ENCODE data around the gene ERCC6L2.

The ERCC6L2 gene

GRCh38 chr9:95875305-95876137 lies at the start of gene ERCC6L2:
TSS of gene ERCC6L2 (plus strand) at chr9:95875691. CDS start at chr9:95876039, 348 bp downstream.
- Histone ChIP-seq H3K9me3 (ENCODE audit: insufficient read depth, low read length) (no peaks in the 10 kb centered on the region), H3F3A (ENCODE audit: insufficient read depth) (peaks cover 7% of the 10 kb centered on the region; the same call in 1 of the 2 replicates), H3K4me2 (ENCODE audit: low read depth, low read length, poor library complexity, severe bottlenecking) (no peak within 1 kb of the TSS), H3K9ac (ENCODE audit: low read length) (no peak within 1 kb of the TSS), H3K27me3 (ENCODE audit: low read length) (no peaks in the 10 kb centered on the region), H2AFZ (ENCODE audit: low read depth, low read length, severe bottlenecking) (peak within 1 kb of the TSS; percentile 78), H3K36me3 (ENCODE audit: low read length) (peaks cover 4% of the 10 kb centered on the region; the same call in 1 of the 2 replicates), H4K20me1 (ENCODE audit: low read depth, low read length) (0 out of 2 replicates have a peak, but pooled peaks cover 3% of the 10 kb centered on the region), H3K4me3 (ENCODE audit: insufficient read depth, low read length, poor library complexity, severe bottlenecking) (no peak within 1 kb of the TSS), H3K9me2 (replicated peaks; ENCODE audit: insufficient read depth, low read length) (no peaks in the 10 kb centered on the region), H3K27ac (ENCODE audit: low read depth, low read length) (no peak within 1 kb of the TSS), H3K79me2 (ENCODE audit: insufficient read depth, low read length) (peaks cover 36% of the 10 kb centered on the region)
- TF ChIP-seq EZH2phosphoT487 (conservative IDR thresholded peaks at IDR 0.05; ENCODE audit: low read length) (no peak), CTCF (IDR thresholded peaks at IDR 0.05; ENCODE audit: insufficient read depth, low read length, poor library complexity, severe bottlenecking) (no peak)

GRCh38 chr9:95826183-95826838 lies 49.2 kb upstream of the ERCC6L2 start:
- no peaks in the 10 kb centered on the region for H3K79me2 ChIP-seq (ENCODE audit: insufficient read depth, low read length)
- no peaks in the 10 kb centered on the region for H3F3A ChIP-seq (ENCODE audit: insufficient read depth)
- H3K4me2 ChIP-seq (ENCODE audit: low read depth, low read length, poor library complexity, severe bottlenecking): no peak overlapping the region
- H3K4me3 ChIP-seq (ENCODE audit: insufficient read depth, low read length, poor library complexity, severe bottlenecking): no peak overlapping the region
- no peaks in the 10 kb centered on the region for H3K9me3 ChIP-seq (ENCODE audit: insufficient read depth, low read length)
- no peaks in the 10 kb centered on the region for H3K27me3 ChIP-seq (ENCODE audit: low read length)
- no peak for TF ChIP-seq EZH2phosphoT487 (conservative IDR thresholded peaks at IDR 0.05; ENCODE audit: low read length)
- TF ChIP-seq CTCF (IDR thresholded peaks at IDR 0.05; ENCODE audit: insufficient read depth, low read length, poor library complexity, severe bottlenecking): no peak
- no peak overlapping the region for H3K9ac ChIP-seq (ENCODE audit: low read length)
- H3K9me2 ChIP-seq (replicated peaks; ENCODE audit: insufficient read depth, low read length): no peaks in the 10 kb centered on the region
- no peak overlapping the region for H2AFZ ChIP-seq (ENCODE audit: low read depth, low read length, severe bottlenecking)
- H3K27ac ChIP-seq (ENCODE audit: low read depth, low read length): no peak overlapping the region
- no peaks in the 10 kb centered on the region for H4K20me1 ChIP-seq (ENCODE audit: low read depth, low read length)
- no peaks in the 10 kb centered on the region for H3K36me3 ChIP-seq (ENCODE audit: low read length)

DNA sequence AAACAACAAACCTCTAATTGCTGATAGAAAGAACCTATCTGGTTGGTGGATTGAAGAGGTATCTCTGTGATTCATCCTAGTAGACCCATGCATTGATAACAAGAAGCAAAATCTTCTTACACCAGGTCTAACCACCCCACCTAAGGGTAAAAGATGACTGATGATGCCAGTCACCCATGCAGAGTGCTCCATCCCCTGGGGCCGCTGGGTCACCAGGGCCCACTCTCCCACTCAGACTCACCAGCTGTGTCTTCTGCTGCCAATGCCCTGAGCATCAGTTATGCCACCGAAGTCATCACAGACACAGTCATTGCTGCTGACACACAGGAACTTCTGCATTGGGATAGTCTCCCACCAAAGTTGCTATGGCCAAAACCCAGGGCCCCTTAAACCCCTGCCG lies 44.7 kb upstream of the ERCC6L2 start:
- TF ChIP-seq CTCF (IDR thresholded peaks at IDR 0.05; ENCODE audit: insufficient read depth, low read length, poor library complexity, severe bottlenecking): no peak
- no peak for TF ChIP-seq EZH2phosphoT487 (conservative IDR thresholded peaks at IDR 0.05; ENCODE audit: low read length)
- no peaks in the 10 kb centered on the region for H3K27me3 ChIP-seq (ENCODE audit: low read length)
- no peaks in the 10 kb centered on the region for H3K9me2 ChIP-seq (replicated peaks; ENCODE audit: insufficient read depth, low read length)
- no peaks in the 10 kb centered on the region for H3K36me3 ChIP-seq (ENCODE audit: low read length)
- H3K4me3 ChIP-seq (ENCODE audit: insufficient read depth, low read length, poor library complexity, severe bottlenecking): no peak overlapping the region
- no peaks in the 10 kb centered on the region for H3F3A ChIP-seq (ENCODE audit: insufficient read depth)
- H3K79me2 ChIP-seq (ENCODE audit: insufficient read depth, low read length): no peaks in the 10 kb centered on the region
- no peak overlapping the region for H3K27ac ChIP-seq (ENCODE audit: low read depth, low read length)
- no peaks in the 10 kb centered on the region for H4K20me1 ChIP-seq (ENCODE audit: low read depth, low read length)
- no peak overlapping the region for H3K4me2 ChIP-seq (ENCODE audit: low read depth, low read length, poor library complexity, severe bottlenecking)
- no peak overlapping the region for H3K9ac ChIP-seq (ENCODE audit: low read length)
- H2AFZ ChIP-seq (ENCODE audit: low read depth, low read length, severe bottlenecking): no peak overlapping the region
- H3K9me3 ChIP-seq (ENCODE audit: insufficient read depth, low read length): no peaks in the 10 kb centered on the region

Measured in SU-DHL-6 (cell line).